HepG2 (cell line): ENCODE measurements around the gene OAF. TPM values are rescaled to one million over a fixed set of nuclear protein-coding genes. Genes with fewer than 3 reads are reported as not detected.

Experiments used
- ATAC-seq: fragments of 200-7000 bp; cut with Tn5 transposase; 3 replicates; pipeline ENCODE4 v1.9.1; 2020; ENCODE audit warnings: mild to moderate bottlenecking, moderate library complexity
- BruUV-seq: library from RNA; stranded (reverse); fragments of 400-500 nt; replicated peaks from 2 replicates; lab custom pipeline; 2021; lab: Mats Ljungman, UMichigan
- CTCF ChIA-PET: fragments of 300-600 bp; formaldehyde crosslinking; extraction: SDS; loops from one replicate; lab custom pipeline; 2021; ENCODE audit warnings: low total read pairs, inconsistent platforms, low intra/inter-chr PET ratio; lab: Yijun Ruan, JAX
- POLR2A ChIA-PET: fragments of 350-600 bp; sonication (Branson Sonifier 250); formaldehyde crosslinking; loops from one replicate; lab custom pipeline; 2020; ENCODE audit warnings: antibody characterized with exemption, inconsistent platforms; lab: Yijun Ruan, JAX
- DNase-seq: peaks from one replicate; pipeline ENCODE4 v3.0.0-alpha.2; 2015; ENCODE audit warnings: low spot score
- FAIRE-seq: peaks from 3 replicates; lab custom pipeline; 2011; peaks lifted over from hg19 to GRCh38; lab: Jason Lieb, UNC
- H2AFZ ChIP-seq: one replicate; pipeline ENCODE4 v1.6.1; 2011; ENCODE audit warnings: low read length, inconsistent platforms
- H3K27ac ChIP-seq: fragments of 300-600 bp; 3 replicates; pipeline ENCODE4 v1.8.0; 2011; ENCODE audit warnings: mixed run types, mild to moderate bottlenecking, mixed read lengths, low read length, inconsistent platforms; ENCODE audit not compliant: insufficient read depth; ENCODE audit errors: extremely low read length
- H3K27me3 ChIP-seq, 2 experiments: fragments of 200-600 bp in 1 of 2; 2 replicates in 1 of 2; 3 replicates in 1 of 2; pipeline versions ENCODE4 v1.6.0 to v1.8.0; 2011; ENCODE audit warnings: low read length in 2 of 2, mild to moderate bottlenecking in 2 of 2, moderate library complexity in 2 of 2, inconsistent platforms in 1 of 2; ENCODE audit not compliant: insufficient read depth in 2 of 2, control insufficient read depth in 1 of 2
- H3K36me3 ChIP-seq, 2 experiments: fragments of 200-600 bp in 1 of 2; replicated peaks in 1 of 2; 2 replicates in 1 of 2; 3 replicates in 1 of 2; pipeline versions ENCODE4 v1.5.1 to v1.8.0; 2011; ENCODE audit warnings: low read length in 2 of 2, inconsistent platforms in 1 of 2; ENCODE audit not compliant: insufficient read depth in 2 of 2, control insufficient read depth in 1 of 2
- H3K4me1 ChIP-seq: 2 replicates; pipeline ENCODE4 v1.5.1; 2012; ENCODE audit warnings: low read length, inconsistent platforms; ENCODE audit not compliant: insufficient read depth
- H3K4me2 ChIP-seq: 2 replicates; pipeline ENCODE4 v1.6.0; 2011; ENCODE audit warnings: low read depth, low read length, inconsistent platforms
- H3K4me3 ChIP-seq, 3 experiments: fragments of 200-600 bp in 1 of 3; sonication (generic), shearing (Covaris generic) in 1 of 3; replicated peaks in 1 of 3; 2 replicates each; pipeline ENCODE4 v1.5.1; 2011 to 2016; ENCODE audit warnings: low read length in 3 of 3, inconsistent platforms in 2 of 3, low read depth in 2 of 3, mild to moderate bottlenecking in 2 of 3, control low read depth in 1 of 3, mixed read lengths in 1 of 3; ENCODE audit not compliant: insufficient read depth in 1 of 3
- H3K79me2 ChIP-seq: one replicate; pipeline ENCODE4 v1.6.1; 2011; ENCODE audit warnings: low read length, inconsistent platforms; ENCODE audit not compliant: insufficient read depth
- H3K9ac ChIP-seq: 2 replicates; pipeline ENCODE4 v1.6.0; 2011; ENCODE audit warnings: mild to moderate bottlenecking, low read depth, low read length, inconsistent platforms; ENCODE audit not compliant: insufficient read depth
- H3K9me3 ChIP-seq: 2 replicates; pipeline ENCODE4 v1.5.1; 2012; ENCODE audit warnings: mild to moderate bottlenecking, low read length
- H4K20me1 ChIP-seq: 2 replicates; pipeline ENCODE4 v1.6.0; 2011; ENCODE audit warnings: inconsistent platforms, mild to moderate bottlenecking, low read length, moderate library complexity; ENCODE audit not compliant: insufficient read depth
- ATF7 ChIP-seq, 2 experiments: fragments of 450-650 bp in 1 of 2; sonication (generic) in 1 of 2; formaldehyde crosslinking in 1 of 2; IDR thresholded peaks; 2 replicates each; pipeline versions ENCODE4 v1.4.0 to v1.6.1; 2016 to 2020; ENCODE audit warnings: antibody characterized with exemption in 1 of 2, mild to moderate bottlenecking in 1 of 2, missing genetic modification reagents in 1 of 2
- NCOA5 ChIP-seq: sonication (generic); formaldehyde crosslinking; IDR thresholded peaks from 2 replicates; pipeline ENCODE4 v1.4.0; 2020; ENCODE audit warnings: missing genetic modification reagents
- RFX3 ChIP-seq: IDR thresholded peaks from 2 replicates; pipeline ENCODE4 v1.6.1; 2016; ENCODE audit warnings: missing biosample characterization, missing genetic modification reagents
- RFXAP ChIP-seq: sonication (generic); formaldehyde crosslinking; IDR thresholded peaks from 2 replicates; pipeline ENCODE4 v1.4.0; 2020; ENCODE audit warnings: missing genetic modification reagents, borderline replicate concordance
- SPEN ChIP-seq: sonication (generic); formaldehyde crosslinking; IDR thresholded peaks from 2 replicates; pipeline ENCODE4 v1.5.1; 2020; ENCODE audit warnings: low read depth, mild to moderate bottlenecking, missing genetic modification reagents
- WGBS: methylation state at CpG from one replicate; pipeline ENCODE4 v1.1.6; 2017; ENCODE audit warnings: low lambda C conversion rate; 5-methylcytosine and 5-hydroxymethylcytosine counted together
- in situ Hi-C: cut with HindIII; loops from 2 replicates; pipeline ENCODE4 v1.10.0; 2017; ENCODE audit warnings: low pct_unique_long_range_greater_than_20kb; ENCODE audit not compliant: extremely low pct_ligation_motif_present
- intact Hi-C: fragments of 100-400 bp; cut with micrococcal nuclease; formaldehyde crosslinking; loops from one replicate; pipeline ENCODE4 v1.10.0; 2022; ENCODE audit not compliant: unreplicated experiment
- polyA plus RNA-seq, 8 experiments: library from polyadenylated mRNA; depleted of rRNA in 3 of 8; stranded (reverse) in 7 of 8; unstranded in 1 of 8; fragments of >200 nt; fragmentation: Illumina TruSeq in 4 of 8; extraction: Trizol in 4 of 8; gene quantifications; 2 replicates each; pipeline versions ENCODE4 v1.2.1 to v1.2.3, GENCODE V29; 2011 to 2016; ENCODE audit warnings: low read depth in 4 of 8, missing spikeins in 1 of 8, mixed read lengths in 1 of 8; ENCODE audit not compliant: insufficient read depth in 1 of 8
- total RNA-seq, 5 experiments: library from RNA; depleted of rRNA; stranded (reverse); fragments of >200 nt; fragmentation: Illumina TruSeq; extraction: Trizol; gene quantifications; 2 replicates each; pipeline ENCODE4 v1.2.3, GENCODE V29; 2016; ENCODE audit warnings: low read depth in 1 of 5
- TF ChIP-seq, protein P1 (sequence below): sonication (generic); formaldehyde crosslinking; IDR thresholded peaks from 2 replicates; pipeline ENCODE4 v1.8.0; 2022; ENCODE audit warnings: mild to moderate bottlenecking, missing genetic modification reagents; ENCODE audit not compliant: insufficient replicate concordance
- TF ChIP-seq, protein P2 (sequence below): sonication (generic); formaldehyde crosslinking; IDR thresholded peaks from 2 replicates; pipeline ENCODE4 v1.5.1; 2020; ENCODE audit warnings: missing genetic modification reagents, mild to moderate bottlenecking, borderline replicate concordance
- TF ChIP-seq, protein P3 (sequence below): sonication (generic); formaldehyde crosslinking; IDR thresholded peaks from 2 replicates; pipeline ENCODE4 v1.8.0; 2022; ENCODE audit warnings: missing genetic modification reagents, low read depth, mild to moderate bottlenecking, borderline replicate concordance
- TF ChIP-seq, protein P4 (sequence below): sonication (generic); formaldehyde crosslinking; IDR thresholded peaks from 2 replicates; pipeline ENCODE4 v1.8.1; 2023; ENCODE audit warnings: mild to moderate bottlenecking, inconsistent platforms, moderate library complexity, missing genetic modification reagents, borderline replicate concordance

OAF gene
- total and polyA plus RNA-seq, 2 of the 13 experiments (the other 11 are each of a cell fraction or from before 2014, with no cell fraction given): 63.7 to 94.6 TPM

DNA sequence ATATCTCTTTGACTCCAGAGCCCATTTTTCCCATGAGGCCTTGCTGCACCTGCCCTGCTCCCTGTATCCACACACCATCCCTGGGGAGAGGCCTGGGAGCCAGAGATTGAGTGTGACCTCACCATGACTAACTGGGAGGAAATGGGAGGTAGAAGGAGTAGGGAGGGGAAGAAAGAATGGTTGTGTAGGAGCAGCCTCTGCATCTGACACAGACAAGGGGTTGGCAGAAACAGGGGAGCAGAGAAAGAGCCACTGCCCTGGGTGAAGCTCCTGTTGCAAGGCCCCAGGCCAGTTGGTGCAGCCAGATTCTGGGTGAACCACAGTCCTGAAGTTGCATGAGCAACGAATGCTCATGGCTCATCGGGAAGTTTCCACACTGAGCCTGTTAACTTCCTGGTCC is 61.5 kb downstream of the OAF start (continued):
- TF ChIP-seq RFX3 (CRISPR knock-in tag): no peak
- TF ChIP-seq, protein P1, sequence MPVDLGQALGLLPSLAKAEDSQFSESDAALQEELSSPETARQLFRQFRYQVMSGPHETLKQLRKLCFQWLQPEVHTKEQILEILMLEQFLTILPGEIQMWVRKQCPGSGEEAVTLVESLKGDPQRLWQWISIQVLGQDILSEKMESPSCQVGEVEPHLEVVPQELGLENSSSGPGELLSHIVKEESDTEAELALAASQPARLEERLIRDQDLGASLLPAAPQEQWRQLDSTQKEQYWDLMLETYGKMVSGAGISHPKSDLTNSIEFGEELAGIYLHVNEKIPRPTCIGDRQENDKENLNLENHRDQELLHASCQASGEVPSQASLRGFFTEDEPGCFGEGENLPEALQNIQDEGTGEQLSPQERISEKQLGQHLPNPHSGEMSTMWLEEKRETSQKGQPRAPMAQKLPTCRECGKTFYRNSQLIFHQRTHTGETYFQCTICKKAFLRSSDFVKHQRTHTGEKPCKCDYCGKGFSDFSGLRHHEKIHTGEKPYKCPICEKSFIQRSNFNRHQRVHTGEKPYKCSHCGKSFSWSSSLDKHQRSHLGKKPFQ: no peak
- TF ChIP-seq, protein P2, sequence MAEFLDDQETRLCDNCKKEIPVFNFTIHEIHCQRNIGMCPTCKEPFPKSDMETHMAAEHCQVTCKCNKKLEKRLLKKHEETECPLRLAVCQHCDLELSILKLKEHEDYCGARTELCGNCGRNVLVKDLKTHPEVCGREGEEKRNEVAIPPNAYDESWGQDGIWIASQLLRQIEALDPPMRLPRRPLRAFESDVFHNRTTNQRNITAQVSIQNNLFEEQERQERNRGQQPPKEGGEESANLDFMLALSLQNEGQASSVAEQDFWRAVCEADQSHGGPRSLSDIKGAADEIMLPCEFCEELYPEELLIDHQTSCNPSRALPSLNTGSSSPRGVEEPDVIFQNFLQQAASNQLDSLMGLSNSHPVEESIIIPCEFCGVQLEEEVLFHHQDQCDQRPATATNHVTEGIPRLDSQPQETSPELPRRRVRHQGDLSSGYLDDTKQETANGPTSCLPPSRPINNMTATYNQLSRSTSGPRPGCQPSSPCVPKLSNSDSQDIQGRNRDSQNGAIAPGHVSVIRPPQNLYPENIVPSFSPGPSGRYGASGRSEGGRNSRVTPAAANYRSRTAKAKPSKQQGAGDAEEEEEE (CRISPR knock-in tag): no peak
- TF ChIP-seq SPEN: no peak
- TF ChIP-seq NCOA5 (CRISPR knock-in tag): no peak
- TF ChIP-seq, protein P3, sequence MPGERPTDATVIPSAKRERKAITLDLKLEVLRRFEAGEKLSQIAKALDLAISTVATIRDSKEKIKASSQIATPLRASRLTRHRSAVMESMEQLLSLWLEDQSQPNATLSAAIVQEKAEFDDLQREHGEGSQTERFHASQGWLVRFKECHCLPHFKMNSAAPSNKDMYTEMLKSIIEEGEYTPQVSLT (CRISPR knock-in tag): no peak

DNA sequence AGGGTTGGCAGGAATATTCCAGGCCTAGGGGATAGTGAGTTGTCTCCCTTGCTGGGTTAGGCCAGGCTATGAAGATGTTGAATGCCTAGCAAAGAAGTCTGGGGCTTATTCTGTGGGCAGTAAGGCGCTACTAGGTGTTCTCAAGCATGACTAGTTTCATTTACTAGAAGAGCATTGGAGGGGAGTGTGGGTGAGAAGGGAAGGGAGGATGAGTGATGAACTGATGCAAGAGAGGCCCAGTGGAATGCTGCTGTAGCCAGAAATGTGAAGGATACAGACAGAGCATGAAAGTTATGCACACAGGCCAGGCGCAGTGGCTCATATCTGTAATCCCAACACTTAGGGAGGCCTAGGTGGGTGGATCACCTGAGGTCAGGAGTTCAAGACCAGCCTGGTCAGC is 62.6 kb downstream of the OAF start:
- intact Hi-C loops (no loop called here), in situ Hi-C loops (no loop called here)
- ATAC-seq (no peak), DNase-seq (no peak), FAIRE-seq (no peak)
- ChIA-PET POLR2A (no interaction called here), CTCF (no interaction called here)
- Histone ChIP-seq H3K4me2 (no peak overlapping the region), H3K9ac (no peak overlapping the region), H3K9me3 (no peaks in the 10 kb centered on the region), H3K4me3 (no peak overlapping the region), H4K20me1 (no peaks in the 10 kb centered on the region), H2AFZ (no peak overlapping the region), H3K27ac (no peak overlapping the region), H3K4me1 (no peaks in the 10 kb centered on the region), H3K27me3 (peaks cover 0 to 19% of the 10 kb centered on the region in 2 experiments; a peak in 3 of 5 replicates), H3K79me2 (no peaks in the 10 kb centered on the region), H3K36me3 (no peaks in the 10 kb centered on the region)
- no TSS peak for BruUV-seq
- no peak for TF ChIP-seq RFXAP (CRISPR knock-in tag)
- no peak for TF ChIP-seq ATF7 (IDR thresholded peaks at IDR 0.05)
- TF ChIP-seq ATF7 (CRISPR knock-in tag; IDR thresholded peaks at IDR 0.05): no peak
- TF ChIP-seq, protein P4, sequence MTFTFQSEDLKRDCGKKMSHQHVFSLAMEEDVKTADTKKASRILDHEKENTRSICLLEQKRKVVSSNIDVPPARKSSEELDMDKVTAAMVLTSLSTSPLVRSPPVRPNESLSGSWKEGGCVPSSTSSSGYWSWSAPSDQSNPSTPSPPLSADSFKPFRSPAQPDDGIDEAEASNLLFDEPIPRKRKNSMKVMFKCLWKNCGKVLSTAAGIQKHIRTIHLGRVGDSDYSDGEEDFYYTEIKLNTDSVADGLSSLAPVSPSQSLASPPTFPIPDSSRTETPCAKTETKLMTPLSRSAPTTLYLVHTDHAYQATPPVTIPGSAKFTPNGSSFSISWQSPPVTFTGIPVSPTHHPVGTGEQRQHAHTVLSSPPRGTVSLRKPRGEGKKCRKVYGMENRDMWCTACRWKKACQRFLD (CRISPR knock-in tag): no peak
- 31% methylated on average over 2 of the region's 2 CpGs for WGBS
